Stomach (tissue), 4 donors: ENCODE results near the gene PDE4D.

Source experiments
- CTCF ChIP-seq, 7 experiments: fragments of 450-650 bp in 4 of 7; fragments of 200-600 bp in 3 of 7; sonication (generic) in 3 of 7; IDR thresholded peaks; one replicate each; pipeline ENCODE4 v1.5.1; 2016 to 2019; ENCODE audit warnings: antibody characterized with exemption in 7 of 7, control low read depth in 2 of 7, mild to moderate bottlenecking in 1 of 7
- EP300 ChIP-seq: sonication (generic); formaldehyde crosslinking; IDR thresholded peaks from one replicate; pipeline ENCODE4 v1.6.1; 2017; ENCODE audit warnings: antibody characterized with exemption
- POLR2A ChIP-seq, 4 donors: fragments of 450-650 bp; IDR thresholded peaks; one replicate each; pipeline ENCODE4 v1.6.1; 2016; ENCODE audit warnings: antibody characterized with exemption in 4 of 4, control low read depth in 2 of 4, mild to moderate bottlenecking in 1 of 4, moderate library complexity in 1 of 4
- POLR2AphosphoS5 ChIP-seq, 3 donors: sonication (generic); formaldehyde crosslinking; IDR thresholded peaks; one replicate each; pipeline ENCODE4 v1.6.1; 2016; ENCODE audit warnings: antibody characterized with exemption in 3 of 3

DNA sequence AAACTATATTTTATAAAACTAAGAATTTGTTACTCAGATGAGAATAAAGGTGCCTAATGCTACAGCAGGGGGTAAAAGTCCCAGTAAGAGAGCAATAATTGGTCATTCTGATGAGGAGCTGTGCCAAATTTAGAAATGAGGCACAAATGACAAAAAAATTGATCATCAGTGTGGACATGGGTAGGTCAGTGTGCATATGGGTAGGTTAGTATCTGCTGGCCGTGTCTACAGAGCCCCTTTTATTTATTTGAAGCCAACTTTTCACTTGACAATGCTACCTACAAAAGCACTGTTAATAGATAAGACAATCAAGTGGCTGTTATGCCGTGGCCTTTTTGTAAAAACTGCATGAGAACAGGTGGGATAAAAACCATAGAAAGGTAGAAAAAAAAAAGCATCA is 856.1 kb downstream of the PDE4D start:
- TF ChIP-seq CTCF (IDR thresholded peaks at IDR 0.05) (no peak), EP300 (no peak), POLR2A (IDR thresholded peaks at IDR 0.05) (no peak), POLR2AphosphoS5 (IDR thresholded peaks at IDR 0.05) (no peak)
